GM19468 (cell line): ENCODE results near the gene GAS1.
A peak's percentile ranks its signal among the peaks of the same experiment; 100 is the strongest.

Experiments
- ATAC-seq: cut with Tn5 transposase; IDR thresholded peaks from one replicate; pipeline ENCODE4 v1.9.1; 2021; ENCODE audit warnings: mild to moderate bottlenecking, moderate library complexity, moderate number of reproducible peaks; ENCODE audit not compliant: unreplicated experiment; ENCODE audit errors: extremely low read depth

Gene GAS1

DNA sequence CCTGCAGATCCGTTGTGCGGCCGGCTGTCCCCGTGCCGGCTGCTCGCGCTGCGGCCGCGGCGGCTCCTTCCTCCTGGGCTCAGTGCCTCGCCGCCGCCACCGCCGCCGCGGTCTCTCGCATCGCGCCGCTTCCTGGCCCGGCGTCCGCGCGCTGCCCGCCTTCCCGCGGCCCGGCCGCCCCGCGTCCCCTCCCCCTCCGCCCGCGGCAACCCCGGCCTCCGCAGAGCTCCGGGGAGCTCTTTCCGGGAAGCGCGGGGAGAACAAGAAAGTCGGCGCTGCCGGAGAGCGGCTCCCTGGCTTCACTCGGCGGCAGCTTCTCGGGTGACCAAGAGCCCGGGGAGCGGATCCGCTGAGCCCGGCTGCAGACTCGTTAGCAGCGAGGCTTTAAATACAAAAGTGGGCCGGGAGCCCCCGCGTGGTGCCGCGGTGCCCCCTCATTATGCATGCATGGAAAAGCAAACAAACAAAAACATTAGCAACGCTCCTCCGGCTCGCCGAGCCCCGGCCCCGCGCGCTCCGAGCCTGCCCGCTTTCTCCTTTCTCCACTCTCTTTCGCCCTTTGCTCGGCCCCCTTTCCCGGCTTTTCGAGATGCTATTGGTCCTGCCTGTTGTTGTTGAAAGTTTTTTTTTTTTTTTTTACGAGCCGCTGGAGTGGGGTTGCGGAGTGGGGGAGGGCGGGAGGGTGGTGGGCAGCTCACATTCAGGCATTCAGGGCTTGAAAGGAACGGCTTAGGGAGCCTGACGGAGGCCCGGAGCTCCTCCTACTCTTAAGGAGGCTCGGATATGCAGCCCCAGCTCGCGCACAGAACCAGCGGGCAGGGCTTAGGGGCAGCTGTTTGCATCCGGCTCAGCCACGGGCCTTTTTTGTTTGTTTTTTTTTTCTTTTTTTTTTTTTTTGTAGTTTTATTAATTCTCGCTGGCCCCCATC, at the start of gene GAS1:
Gene GAS1 (minus strand): TSS at position 361 of the 928 bp plus-strand sequence. CDS start 727 bp downstream, outside the sequence.
- peak; percentile 37 for ATAC-seq

GRCh38 chr9:86994231-86994630, 46.9 kb upstream of the GAS1 start:
- no peak for ATAC-seq

GRCh38 chr9:86993830-86994229, 46.5 kb upstream of the GAS1 start:
- ATAC-seq, result no peak

GRCh38 chr9:86991077-86991476, 43.8 kb upstream of the GAS1 start:
- no peak for ATAC-seq

GRCh38 chr9:86990290-86990689, 43.0 kb upstream of the GAS1 start:
- no peak for ATAC-seq

DNA sequence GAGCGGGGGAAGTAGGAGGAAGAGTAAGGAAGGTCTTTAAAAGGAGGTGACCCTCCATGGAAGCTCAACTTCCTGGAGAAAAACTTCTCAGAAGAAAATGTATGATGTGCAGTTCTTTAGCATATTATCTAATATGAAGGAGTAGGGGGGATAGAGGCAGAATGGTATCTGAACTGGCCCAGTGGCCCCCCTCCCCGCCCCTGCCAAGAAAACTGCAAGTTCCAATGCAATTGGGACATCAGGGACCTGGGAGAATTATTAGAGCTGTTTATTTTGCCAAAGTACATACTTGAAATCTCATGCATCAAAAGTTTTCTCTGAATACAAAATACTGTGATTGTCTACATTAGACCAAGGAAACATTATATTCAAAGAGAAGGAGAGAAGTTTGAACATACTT, 40.6 kb upstream of the GAS1 start:
- ATAC-seq, result no peak

DNA sequence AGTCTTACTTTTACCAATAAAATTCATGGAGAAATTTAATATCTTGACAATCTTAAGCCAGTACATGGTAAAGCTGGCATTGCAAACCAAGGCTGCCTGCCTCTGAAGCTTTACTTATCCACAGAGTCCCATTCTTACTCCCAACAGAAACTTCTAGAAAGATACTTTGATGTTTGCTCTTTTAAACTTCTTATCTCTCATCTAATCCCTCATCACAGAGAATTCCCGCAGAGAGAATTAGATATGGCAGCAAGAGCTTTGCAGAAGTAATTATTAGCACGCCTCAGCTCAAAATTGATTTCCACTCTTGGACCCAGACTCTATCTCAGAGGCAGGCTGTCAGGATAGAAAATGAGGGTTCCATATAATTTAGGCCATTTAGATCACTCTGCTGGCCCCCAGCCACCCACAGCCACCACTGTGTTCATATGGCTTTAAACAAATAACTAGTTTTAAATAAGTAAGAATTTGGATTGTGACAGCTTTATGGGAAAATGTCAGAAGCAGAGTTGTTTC, 37.9 kb upstream of the GAS1 start:
- no peak for ATAC-seq

DNA sequence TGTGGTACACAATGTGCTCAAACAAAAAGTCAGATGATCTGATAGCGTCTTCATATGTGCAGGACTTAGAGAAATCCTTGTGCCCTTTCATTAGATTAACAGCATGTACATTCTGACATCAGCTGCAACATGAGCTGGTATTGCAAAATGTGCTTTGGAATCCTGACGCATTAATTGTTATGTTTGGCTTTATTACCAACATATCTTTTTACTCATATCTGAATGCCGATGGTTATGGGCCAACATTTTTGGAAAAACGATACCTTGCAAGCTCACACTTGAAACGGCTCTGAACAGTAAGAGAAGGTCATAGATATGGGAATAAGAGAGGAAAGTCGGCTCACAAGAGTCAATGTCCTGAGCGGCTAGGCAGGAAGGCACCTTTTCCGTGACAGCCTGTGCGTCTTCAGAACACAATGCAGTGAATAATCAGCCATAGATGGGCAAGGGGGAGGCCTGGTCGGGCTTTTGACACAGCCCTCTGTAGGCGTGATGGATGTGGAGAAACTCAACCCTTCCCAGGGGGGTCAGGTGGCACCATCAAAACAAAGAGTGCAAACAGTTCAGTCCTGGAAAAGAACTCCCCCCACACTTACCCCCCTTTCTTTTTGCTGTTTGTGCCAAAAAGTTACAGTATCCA, 36.4 kb upstream of the GAS1 start:
- no peak for ATAC-seq

DNA sequence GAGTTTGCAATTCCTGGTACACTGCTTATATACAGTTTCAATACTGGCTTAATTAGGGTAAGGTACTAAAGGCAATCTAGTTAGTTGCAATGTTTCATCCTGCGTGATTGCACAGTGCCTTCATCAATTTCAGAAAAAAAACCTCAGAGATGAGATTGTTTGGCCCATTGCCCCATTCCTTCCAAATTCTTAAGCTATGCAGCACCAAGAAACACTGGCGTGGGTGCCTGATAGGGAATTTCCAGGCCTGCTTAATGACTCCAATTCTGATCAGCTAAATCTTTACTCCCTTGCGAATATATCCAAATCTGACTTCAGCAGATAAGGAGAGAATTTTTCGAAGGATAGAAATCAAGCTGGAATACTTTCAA, 35.9 kb upstream of the GAS1 start:
- no peak for ATAC-seq

GRCh38 chr9:86980802-86981201, 33.5 kb upstream of the GAS1 start:
- ATAC-seq, result no peak

DNA sequence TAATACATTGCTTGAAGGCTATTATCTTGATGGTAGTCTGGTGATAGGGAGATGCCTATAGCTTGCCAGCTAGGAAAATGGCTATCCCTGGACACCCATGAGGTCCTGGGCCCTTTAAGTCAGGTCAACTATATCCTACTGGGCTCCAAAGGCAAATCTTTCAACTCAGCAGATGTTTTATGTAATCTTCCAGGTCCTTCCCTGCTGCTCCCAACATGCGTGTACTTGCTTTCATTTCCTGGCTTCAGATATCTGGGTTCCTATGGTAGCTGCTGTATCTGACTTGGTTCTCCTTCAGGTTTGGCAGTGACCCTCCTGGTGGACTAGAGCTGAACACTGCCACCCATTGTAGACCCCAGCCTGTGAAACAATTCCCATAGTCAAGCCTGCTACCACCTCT, 32.4 kb upstream of the GAS1 start:
- ATAC-seq, result no peak

GRCh38 chr9:86978922-86979474, 31.7 kb upstream of the GAS1 start:
- ATAC-seq, result no peak

DNA sequence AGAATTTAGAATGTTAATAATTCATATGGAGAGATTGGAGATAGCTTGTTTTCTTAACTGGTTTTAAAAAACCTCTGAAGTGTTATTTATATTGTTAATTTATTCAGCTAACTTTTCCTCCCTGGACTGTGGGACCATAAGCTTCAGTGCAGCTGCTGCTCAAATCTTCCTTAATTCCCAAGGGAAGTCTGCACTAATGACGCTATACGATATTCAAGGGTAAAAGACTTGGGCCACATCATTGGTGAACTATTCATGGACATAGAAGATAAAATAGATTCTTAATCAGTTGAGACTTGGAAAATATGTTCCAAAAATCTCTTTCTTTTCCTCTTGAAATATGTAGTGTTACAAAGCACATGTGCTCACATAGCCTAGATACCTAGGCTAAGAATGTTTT, 31.1 kb upstream of the GAS1 start:
- ATAC-seq, result no peak

GRCh38 chr9:86977205-86977835, 30.0 kb upstream of the GAS1 start:
- ATAC-seq, result no peak

GRCh38 chr9:86975606-86976005, 28.3 kb upstream of the GAS1 start:
- ATAC-seq, result no peak

GRCh38 chr9:86975036-86975435, 27.7 kb upstream of the GAS1 start:
- ATAC-seq, result no peak

DNA sequence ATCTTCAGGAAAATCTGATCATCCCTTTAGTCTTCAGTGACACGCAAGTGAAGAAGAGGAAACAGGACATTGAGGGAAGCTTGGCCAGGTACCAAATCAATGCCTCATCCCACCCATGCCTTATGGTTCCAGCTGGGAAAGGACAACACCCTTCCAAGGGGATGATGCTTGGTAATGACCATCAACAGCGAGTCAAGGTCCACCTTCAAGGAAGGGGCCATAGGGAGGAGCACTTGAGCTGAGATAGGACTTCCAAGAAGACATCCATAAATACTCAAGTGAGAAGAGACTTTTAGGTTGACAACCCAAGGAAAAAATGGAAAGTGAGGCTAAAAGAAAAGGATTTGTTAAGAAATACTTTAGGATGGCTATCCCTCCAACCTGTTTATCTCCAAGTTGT, 27.1 kb upstream of the GAS1 start:
- ATAC-seq, result no peak

GRCh38 chr9:86971742-86972141, 24.4 kb upstream of the GAS1 start:
- no peak for ATAC-seq

- no peak for ATAC-seq
Observed at GRCh38 chr9:86968258-86968920, 21.1 kb upstream of the GAS1 start.

DNA sequence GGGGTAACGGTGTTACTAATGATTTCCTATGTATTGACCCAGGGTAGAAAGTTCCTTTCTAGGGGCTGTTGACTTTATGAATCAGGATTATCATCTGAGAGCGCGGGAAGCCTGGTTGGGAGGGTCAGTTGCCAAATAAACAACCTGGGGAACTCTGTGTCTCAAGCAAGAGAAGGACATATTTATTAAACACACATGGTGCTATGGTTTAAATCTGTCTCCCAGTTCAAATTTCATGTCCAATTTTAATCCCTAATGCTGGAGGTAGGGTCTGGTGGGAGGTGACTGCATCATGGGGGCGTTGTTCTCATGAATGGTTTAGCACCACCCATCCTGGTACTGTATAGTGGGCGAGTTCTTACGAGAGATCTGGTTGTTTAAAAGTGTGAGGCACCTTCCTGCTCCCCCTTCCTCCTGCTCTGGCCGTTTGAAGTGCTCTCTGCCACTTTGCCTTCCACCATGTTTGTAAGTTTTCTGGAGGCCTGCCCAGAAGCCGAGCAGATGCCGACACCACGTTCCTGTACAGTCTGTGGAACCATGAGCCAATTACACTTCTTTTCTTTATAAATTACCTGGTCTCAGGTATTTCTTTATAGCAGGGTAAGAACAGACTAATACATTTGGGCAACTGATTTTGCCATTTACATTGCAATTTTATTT, 19.7 kb upstream of the GAS1 start:
- ATAC-seq, result no peak
